Loucy (cell line): ENCODE results near the gene ELMO3.

Experiments used
- H2AFZ ChIP-seq: fragments of 200-600 bp; sonication (generic); 2 replicates; pipeline ENCODE4 v1.6.0; 2016; ENCODE audit warnings: antibody characterized with exemption, mild to moderate bottlenecking, low read length, moderate library complexity
- H3F3A ChIP-seq: fragments of 200-600 bp; 2 replicates; pipeline ENCODE4 v1.6.0; 2016; ENCODE audit warnings: antibody characterized with exemption, low read depth, mild to moderate bottlenecking
- H3K27me3 ChIP-seq: fragments of 200-600 bp; sonication (generic); 2 replicates; pipeline ENCODE4 v1.6.1; 2014; ENCODE audit warnings: low read length, mild to moderate bottlenecking; ENCODE audit not compliant: insufficient read depth, poor library complexity, severe bottlenecking
- H3K36me3 ChIP-seq: fragments of 200-600 bp; sonication (generic); 2 replicates; pipeline ENCODE4 v1.6.1; 2016; ENCODE audit warnings: low read length; ENCODE audit not compliant: insufficient read depth
- H3K4me1 ChIP-seq: fragments of 200-600 bp; sonication (generic); 2 replicates; pipeline ENCODE4 v1.5.1; 2014; ENCODE audit warnings: low read length, mild to moderate bottlenecking; ENCODE audit not compliant: insufficient read depth, poor library complexity, severe bottlenecking
- H3K4me2 ChIP-seq: fragments of 200-600 bp; sonication (generic); 2 replicates; pipeline ENCODE4 v1.6.0; 2014; ENCODE audit warnings: antibody characterized with exemption, low read length, low read depth, mild to moderate bottlenecking; ENCODE audit not compliant: poor library complexity, severe bottlenecking
- H3K4me3 ChIP-seq: fragments of 200-600 bp; sonication (generic); 2 replicates; pipeline ENCODE4 v1.5.1; 2014; ENCODE audit warnings: low read length, mild to moderate bottlenecking, mixed read lengths; ENCODE audit not compliant: poor library complexity, severe bottlenecking
- H3K79me2 ChIP-seq: fragments of 200-600 bp; sonication (generic); 2 replicates; pipeline ENCODE4 v1.6.1; 2014; ENCODE audit warnings: low read length; ENCODE audit not compliant: insufficient read depth
- H3K9ac ChIP-seq: fragments of 200-600 bp; sonication (generic); 2 replicates; pipeline ENCODE4 v1.6.0; 2014; ENCODE audit warnings: mild to moderate bottlenecking, low read depth, low read length, moderate library complexity; ENCODE audit not compliant: poor library complexity, severe bottlenecking
- H3K9me2 ChIP-seq: fragments of 200-600 bp; sonication (generic); replicated peaks from 2 replicates; pipeline ENCODE4 v1.6.1; 2016; ENCODE audit warnings: low read depth, low read length, mixed read lengths
- H3K9me3 ChIP-seq: fragments of 200-600 bp; sonication (generic); 2 replicates; pipeline ENCODE4 v1.6.1; 2014; ENCODE audit warnings: mild to moderate bottlenecking, antibody characterized with exemption, low read length, low read depth; ENCODE audit not compliant: insufficient read depth
- H4K20me1 ChIP-seq: fragments of 200-600 bp; sonication (generic); 2 replicates; pipeline ENCODE4 v1.6.0; 2014; ENCODE audit warnings: antibody characterized with exemption, low read length, mild to moderate bottlenecking; ENCODE audit not compliant: insufficient read depth, poor library complexity, severe bottlenecking
- EZH2phosphoT487 ChIP-seq: fragments of 200-600 bp; IDR thresholded peaks from 2 replicates; pipeline ENCODE4 v1.6.1; 2018; ENCODE audit warnings: antibody characterized with exemption, mild to moderate bottlenecking, moderate library complexity, borderline replicate concordance
- TF ChIP-seq, protein P1 (sequence below): fragments of 200-600 bp; sonication (generic); conservative IDR thresholded peaks from 2 replicates; pipeline ENCODE4 v1.5.1; 2014; ENCODE audit warnings: mild to moderate bottlenecking, antibody characterized with exemption, low read length

ELMO3 gene

DNA sequence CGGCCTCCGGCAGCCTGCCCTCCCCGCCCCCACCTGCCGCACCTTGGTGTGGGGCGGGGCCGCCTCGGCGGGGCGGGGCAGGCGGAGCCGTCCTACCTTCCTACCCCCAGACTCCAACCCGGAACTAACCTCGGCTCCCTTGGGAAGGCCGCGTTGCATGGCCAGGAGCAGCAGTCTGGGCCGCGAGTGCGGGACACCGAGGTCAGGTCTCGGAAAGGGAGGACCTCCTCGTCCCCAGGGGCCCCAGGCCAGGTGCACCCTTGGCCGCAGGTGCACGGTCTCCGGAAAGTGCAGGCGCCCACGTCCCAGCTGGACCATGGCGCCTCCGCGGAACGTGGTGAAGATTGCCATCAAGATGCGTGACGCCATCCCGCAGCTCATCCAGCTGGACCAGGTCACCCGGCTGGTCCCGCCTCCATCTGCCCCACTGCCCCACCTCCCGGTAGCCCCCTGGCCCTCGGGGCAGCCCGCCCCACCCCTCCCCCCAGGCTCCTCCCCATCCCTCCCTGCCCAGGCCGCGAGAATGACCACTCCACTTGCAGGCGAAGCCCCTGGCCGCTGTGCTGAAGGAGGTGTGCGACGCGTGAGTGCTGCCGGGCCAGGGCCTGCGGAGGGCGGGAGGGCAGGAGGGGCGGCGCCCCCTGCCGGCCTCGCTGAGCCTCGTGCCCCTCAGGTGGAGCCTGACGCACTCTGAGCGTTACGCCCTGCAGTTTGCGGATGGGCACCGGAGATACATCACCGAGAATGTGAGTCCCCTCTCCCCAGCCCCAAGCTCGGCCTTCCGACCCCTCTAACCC, at the start of gene ELMO3:
Gene ELMO3, plus strand, starts transcription at position 121 of the 797 bp plus-strand sequence. Its CDS starts 196 bp downstream, at position 317.
- Histone ChIP-seq H3K79me2 (peaks cover 27% of the 10 kb centered on the region), H3K4me3 (no peak within 1 kb of the TSS), H4K20me1 (peaks cover 10% of the 10 kb centered on the region), H3K4me2 (no peak within 1 kb of the TSS), H3K36me3 (peaks cover 74% of the 10 kb centered on the region; the same call in 1 of the 2 replicates), H3K27me3 (no peaks in the 10 kb centered on the region), H3K4me1 (peaks cover 6% of the 10 kb centered on the region), H2AFZ (no peak within 1 kb of the TSS), H3K9me2 (no peaks in the 10 kb centered on the region), H3F3A (no peaks in the 10 kb centered on the region), H3K9ac (no peak within 1 kb of the TSS), H3K9me3 (no peaks in the 10 kb centered on the region)
- TF ChIP-seq, protein P1, sequence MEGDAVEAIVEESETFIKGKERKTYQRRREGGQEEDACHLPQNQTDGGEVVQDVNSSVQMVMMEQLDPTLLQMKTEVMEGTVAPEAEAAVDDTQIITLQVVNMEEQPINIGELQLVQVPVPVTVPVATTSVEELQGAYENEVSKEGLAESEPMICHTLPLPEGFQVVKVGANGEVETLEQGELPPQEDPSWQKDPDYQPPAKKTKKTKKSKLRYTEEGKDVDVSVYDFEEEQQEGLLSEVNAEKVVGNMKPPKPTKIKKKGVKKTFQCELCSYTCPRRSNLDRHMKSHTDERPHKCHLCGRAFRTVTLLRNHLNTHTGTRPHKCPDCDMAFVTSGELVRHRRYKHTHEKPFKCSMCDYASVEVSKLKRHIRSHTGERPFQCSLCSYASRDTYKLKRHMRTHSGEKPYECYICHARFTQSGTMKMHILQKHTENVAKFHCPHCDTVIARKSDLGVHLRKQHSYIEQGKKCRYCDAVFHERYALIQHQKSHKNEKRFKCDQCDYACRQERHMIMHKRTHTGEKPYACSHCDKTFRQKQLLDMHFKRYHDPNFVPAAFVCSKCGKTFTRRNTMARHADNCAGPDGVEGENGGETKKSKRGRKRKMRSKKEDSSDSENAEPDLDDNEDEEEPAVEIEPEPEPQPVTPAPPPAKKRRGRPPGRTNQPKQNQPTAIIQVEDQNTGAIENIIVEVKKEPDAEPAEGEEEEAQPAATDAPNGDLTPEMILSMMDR, result no peak
- TF ChIP-seq EZH2phosphoT487, result no peak

- Histone ChIP-seq H3K36me3 (peaks cover 41% of the 10 kb centered on the region; the same call in 1 of the 2 replicates), H3K27me3 (no peaks in the 10 kb centered on the region), H3K4me1 (no peaks in the 10 kb centered on the region), H3K79me2 (no peaks in the 10 kb centered on the region), H3K4me2 (no peak overlapping the region), H3F3A (no peaks in the 10 kb centered on the region), H4K20me1 (no peaks in the 10 kb centered on the region), H3K9ac (no peak overlapping the region), H3K9me2 (no peaks in the 10 kb centered on the region), H3K9me3 (no peaks in the 10 kb centered on the region), H3K4me3 (no peak overlapping the region), H2AFZ (no peak overlapping the region)
- TF ChIP-seq, protein P1, result no peak
- no peak for TF ChIP-seq EZH2phosphoT487
These were observed 49.5 kb upstream of the ELMO3 start for GRCh38 chr16:67149276-67150046.

GRCh38 chr16:67150047-67150832, 48.7 kb upstream of the ELMO3 start:
- H3K4me1 ChIP-seq, result no peaks in the 10 kb centered on the region
- H3K79me2 ChIP-seq, result no peaks in the 10 kb centered on the region
- H3K9me2 ChIP-seq, result no peaks in the 10 kb centered on the region
- TF ChIP-seq, protein P1, result no peak
- no peak for TF ChIP-seq EZH2phosphoT487
- peaks cover 33% of the 10 kb centered on the region; the same call in 1 of the 2 replicates for H3K36me3 ChIP-seq
- peak overlapping the region; percentile 71 for H3K4me3 ChIP-seq
- H3K9ac ChIP-seq, result peak overlapping the region; percentile 46
- no peaks in the 10 kb centered on the region for H4K20me1 ChIP-seq
- H3K9me3 ChIP-seq, result no peaks in the 10 kb centered on the region
- H3F3A ChIP-seq, result no peaks in the 10 kb centered on the region
- 0 out of 2 replicates have a peak overlapping the region, but pooled peaks have one; percentile 27 for H2AFZ ChIP-seq
- peak overlapping the region; percentile 63 for H3K4me2 ChIP-seq
- no peaks in the 10 kb centered on the region for H3K27me3 ChIP-seq
